Stimulated activated CD4-positive, alpha-beta T cell treated with anti-CD3 and anti-CD28 coated beads, TNF-alpha, amount 100 ng/mL, for 4 hours (primary cell): ENCODE results near the gene LSM14B.

Experiments
- DNase-seq, 3 experiments: peaks; one replicate each; pipeline ENCODE4 v3.0.0-alpha.2; 2020; ENCODE audit warnings: low read depth in 3 of 3

The LSM14B gene

DNA sequence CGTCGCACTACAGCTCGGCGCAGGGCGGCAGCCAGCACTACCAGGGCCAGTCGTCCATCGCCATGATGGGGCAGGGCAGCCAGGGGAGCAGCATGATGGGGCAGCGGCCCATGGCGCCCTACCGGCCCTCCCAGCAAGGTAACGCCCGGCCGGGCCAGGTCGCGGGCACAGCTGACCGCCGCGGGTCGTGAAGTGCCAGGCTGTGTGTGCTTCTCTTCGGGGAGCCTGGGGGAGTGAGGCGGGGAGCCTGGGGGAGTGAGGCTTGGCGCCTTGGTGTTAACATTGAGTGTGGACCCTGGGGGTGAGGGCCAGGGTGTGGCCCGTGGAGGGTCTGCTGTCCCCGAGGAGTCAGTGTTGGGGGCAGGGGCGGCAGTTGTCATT lies 41.2 kb downstream of the LSM14B start:
- no peak for DNase-seq

- DNase-seq = no peak
These were observed 41.9 kb downstream of the LSM14B start for GRCh38 chr20:62163986-62164762.

- DNase-seq = no peak
These were observed 42.8 kb downstream of the LSM14B start for GRCh38 chr20:62164879-62165761.

DNA sequence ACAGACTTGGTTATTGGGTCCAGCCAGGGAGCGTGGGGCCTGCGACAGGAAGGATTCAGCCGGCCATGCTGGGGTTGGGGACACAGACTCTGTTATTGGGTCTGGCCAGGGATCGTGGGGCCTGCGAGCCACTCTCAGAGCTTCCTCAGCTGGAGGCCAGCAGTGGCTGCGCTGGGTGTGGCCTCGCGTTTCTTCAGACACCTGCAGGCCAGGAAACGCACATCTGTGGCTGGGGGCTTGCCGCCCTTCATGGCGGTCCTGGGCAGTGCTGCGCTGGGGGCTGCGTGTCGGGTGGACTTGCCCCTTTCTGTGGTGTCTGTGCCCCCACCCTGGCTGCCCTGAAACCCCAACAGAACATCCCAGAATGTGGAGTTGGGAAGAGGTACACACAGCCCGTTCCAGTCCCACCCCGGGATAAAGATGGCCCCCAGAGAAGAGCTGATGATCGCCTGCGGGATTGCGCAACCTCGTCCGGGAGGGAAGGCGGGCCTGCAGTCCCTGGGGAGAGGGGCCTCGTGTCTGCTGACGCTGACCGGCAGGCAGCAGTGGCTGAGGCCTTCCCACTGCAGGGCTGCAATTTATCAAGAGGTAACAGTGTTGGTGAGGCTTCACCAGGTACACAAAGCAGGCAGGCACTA lies 43.6 kb downstream of the LSM14B start:
- DNase-seq = no peak

DNA sequence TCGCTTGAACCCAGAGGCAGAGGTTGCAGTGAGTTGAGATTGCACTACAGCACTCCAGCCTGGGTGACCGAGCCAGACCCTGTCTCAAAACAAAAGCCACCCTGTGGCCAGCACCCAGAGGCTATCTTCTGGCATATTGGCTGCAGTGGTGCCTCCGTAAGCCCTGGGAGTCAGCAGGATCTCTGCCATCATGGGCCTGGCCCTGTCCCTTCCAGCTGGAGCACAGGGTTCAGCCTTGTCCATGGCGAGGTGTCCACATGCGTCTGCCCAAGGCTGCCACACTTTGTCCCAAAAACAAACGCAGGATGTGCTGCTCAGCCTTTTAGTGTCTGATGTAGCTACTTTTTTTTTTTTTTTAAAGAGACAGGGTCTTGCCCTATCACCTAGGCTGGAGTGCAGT lies 45.2 kb downstream of the LSM14B start:
- DNase-seq = no peak

DNA sequence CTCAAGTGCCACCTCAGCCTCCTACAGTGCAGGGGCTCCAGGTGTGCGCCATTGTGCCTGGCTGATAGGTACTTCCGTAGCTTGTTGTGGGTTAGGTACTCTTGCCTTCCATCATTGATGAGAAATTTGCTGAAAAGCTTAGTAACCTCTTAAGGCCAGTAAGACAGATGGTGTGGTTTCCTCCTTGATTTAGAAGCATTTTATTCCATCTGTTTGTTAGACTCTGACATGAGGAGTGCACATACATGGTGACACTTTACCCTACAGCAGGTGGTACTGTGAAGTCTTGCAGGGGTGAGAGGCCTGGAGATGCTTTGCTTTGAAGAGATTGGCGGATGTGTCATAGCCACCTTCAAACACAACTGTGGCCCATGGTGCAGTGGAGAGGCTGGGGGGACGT lies 45.8 kb downstream of the LSM14B start:
- no peak for DNase-seq

DNA sequence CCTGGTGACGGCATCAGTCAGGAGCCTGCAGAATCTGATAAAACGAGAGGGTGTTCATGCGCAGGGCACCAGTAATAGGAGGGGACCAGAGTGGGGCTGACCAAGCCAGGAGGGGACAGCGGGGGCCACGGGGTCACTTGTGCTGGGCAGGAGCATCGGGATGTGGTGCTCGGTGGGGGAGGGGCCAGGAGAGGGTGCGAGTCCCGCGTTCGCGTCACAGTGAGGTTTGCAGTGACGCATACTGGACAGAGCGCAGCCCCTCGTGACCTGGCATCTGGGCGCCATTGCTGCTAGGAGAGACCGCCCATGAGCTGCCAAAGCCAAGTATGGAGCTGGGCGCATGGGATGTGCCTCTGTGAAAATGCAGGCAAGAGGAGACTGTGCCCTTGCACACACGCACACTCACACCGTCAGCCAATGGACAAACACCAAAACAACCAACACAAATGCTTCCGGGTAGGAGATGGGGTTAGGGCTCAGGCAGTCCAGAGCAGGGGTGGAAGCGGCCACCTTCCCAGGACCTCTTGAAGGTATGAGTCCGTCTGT lies 46.7 kb downstream of the LSM14B start:
- no peak for DNase-seq

GRCh38 chr20:62170536-62170935 lies 48.3 kb downstream of the LSM14B start:
- DNase-seq = no peak

DNA sequence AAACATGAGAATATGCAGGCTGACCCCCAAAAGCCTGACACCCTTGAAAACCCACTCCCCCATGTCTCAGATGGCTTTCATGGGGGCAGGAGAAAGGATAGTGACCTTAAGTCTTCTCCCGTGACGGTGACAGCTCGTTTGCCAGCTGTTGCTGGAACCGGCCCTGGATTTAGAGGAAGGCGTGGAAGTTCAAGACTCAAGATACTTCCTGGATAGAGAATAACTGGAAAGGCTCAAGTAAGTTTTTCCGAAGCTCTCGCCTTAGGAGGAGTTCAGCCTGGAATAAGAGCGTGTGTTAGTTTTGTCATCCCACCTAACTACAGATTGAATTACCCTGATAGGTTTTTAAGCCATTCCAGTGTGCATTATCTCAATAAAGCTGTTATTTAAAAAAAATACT lies 49.0 kb downstream of the LSM14B start:
- DNase-seq = no peak

DNA sequence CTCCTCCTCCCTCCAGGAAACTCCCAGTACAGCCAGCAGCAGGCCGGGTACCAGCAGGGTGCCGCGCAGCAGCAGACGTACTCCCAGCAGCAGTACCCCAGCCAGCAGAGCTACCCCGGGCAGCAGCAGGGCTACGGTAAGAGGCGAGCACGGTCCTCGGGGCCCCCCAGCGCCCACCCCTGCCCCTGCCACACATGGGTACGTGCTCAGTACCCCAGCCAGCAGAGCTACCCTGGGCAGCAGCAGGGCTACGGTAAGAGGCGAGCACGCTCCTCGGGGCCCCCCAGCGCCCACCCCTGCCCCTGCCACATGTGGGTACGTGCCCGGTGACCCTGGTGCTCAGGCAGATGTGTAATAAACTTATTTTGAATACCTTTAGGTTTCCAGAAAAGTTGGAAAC lies 50.4 kb downstream of the LSM14B start:
- DNase-seq = no peak

DNA sequence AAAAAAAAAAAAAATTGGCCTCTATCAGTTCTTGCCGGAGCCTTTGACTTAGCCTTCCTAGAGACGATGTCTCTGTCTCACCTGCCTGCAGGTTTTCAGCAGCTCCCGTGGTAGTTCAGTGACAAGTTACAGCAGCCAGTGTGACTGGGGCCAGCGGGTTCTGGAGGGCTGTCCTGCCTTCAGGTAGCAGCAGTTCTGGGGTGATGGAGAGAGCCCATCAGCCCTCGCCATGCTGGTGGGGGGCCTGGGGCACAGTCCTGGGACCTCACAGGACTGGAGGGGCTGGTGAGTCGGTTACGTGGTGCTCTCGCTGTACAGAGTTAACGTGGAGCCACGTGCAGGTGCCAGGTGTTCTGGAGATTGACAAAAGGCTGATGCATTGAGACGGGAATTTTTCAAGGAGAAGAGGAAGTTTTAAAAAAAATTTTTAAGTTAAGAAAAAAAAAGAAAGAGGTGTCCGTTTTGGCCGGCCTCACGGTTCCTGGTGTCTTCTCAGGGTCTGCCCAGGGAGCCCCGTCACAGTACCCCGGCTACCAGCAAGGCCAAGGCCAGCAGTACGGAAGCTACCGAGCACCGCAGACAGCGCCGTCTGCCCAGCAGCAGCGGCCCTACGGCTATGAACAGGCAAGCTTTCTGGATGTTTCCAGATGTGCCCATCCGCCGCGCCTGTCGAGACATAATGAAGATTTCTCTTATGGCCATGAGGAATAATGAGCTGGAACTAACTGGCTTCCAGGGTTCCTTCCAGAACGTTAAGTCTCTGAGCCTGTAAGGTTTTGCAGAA lies 51.9 kb downstream of the LSM14B start:
- DNase-seq = no peak

DNA sequence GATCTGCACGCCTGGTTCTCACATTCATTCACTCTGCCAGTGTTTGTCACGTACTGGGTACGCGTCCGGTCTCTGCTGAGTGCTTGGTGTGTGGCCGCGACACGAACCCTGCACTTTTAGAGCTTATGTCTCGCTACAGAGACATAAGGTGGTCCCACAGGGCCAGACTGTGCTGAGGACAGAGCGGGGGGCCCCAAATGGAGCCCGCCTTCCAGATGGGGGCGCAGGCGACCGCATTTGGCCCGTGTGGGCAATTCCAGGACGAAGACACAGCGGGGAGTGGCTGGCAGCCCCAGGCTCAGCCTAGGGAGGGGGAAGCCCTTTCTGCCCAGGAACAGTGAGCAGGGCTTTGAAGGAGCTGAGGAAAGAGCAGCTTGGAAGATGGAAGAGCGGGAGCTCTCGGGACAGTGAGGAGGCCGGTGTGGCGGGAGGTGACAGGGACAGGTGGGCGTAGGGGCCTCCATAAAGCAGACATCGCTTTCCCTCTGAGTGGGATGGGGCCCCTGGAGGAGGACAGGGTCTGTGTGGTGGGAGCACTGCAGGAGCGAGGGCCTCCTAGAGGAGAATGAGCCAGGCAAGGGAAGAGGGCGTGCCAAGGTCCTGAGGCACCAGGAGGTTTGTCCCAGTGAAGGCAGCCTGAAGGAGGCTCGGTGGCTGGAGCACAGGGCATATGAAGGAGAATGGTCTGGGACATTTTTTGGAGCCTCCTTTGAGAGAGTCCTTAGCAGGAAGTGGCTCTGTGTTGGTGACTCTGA lies 52.8 kb downstream of the LSM14B start:
- DNase-seq = no peak

- DNase-seq = no peak
These were observed 53.4 kb downstream of the LSM14B start for GRCh38 chr20:62175711-62176110.

GRCh38 chr20:62176866-62177265 lies 54.6 kb downstream of the LSM14B start:
- no peak for DNase-seq

DNA sequence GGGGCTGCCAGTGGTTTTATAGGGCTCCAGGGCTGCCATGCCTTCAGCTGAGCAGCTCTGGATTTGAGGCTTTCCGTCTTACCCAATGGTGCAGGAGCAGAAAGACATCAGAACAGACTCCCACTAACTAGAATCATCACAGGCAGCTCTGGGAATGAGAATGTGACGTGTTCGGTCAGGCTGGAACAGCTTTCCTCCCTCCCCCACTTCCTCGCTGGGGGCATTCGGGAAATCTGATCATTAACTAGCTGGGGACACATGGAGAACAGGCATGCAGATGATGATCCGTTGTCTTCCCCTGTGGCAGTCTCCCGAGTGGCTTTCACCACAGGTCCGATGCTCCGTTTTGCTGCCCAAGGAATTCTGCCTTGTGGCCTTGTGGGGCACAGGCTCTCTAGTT lies 55.0 kb downstream of the LSM14B start:
- DNase-seq = no peak

- no peak for DNase-seq
These were observed 56.3 kb downstream of the LSM14B start for GRCh38 chr20:62178316-62179161.

- DNase-seq = no peak
These were observed 56.9 kb downstream of the LSM14B start for GRCh38 chr20:62179162-62179504.

DNA sequence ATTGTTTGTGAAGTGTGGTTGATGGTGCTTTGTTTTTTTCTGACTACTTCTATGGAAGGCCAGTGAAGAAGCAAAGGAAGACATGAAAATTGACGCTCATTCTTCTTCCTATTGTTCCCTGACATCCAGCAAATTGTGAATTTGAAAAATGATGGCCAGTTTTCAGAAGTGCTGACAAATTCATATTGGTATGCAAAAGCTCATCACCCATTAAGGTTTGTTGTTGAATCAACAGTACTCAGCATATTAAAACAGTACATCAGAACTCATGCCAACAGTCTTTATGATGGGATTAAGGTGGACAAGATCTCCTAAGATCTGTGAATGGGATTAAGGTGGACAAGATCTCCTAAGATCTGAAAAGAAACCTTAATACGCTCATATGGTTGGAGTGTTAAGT lies 59.5 kb downstream of the LSM14B start:
- no peak for DNase-seq

DNA sequence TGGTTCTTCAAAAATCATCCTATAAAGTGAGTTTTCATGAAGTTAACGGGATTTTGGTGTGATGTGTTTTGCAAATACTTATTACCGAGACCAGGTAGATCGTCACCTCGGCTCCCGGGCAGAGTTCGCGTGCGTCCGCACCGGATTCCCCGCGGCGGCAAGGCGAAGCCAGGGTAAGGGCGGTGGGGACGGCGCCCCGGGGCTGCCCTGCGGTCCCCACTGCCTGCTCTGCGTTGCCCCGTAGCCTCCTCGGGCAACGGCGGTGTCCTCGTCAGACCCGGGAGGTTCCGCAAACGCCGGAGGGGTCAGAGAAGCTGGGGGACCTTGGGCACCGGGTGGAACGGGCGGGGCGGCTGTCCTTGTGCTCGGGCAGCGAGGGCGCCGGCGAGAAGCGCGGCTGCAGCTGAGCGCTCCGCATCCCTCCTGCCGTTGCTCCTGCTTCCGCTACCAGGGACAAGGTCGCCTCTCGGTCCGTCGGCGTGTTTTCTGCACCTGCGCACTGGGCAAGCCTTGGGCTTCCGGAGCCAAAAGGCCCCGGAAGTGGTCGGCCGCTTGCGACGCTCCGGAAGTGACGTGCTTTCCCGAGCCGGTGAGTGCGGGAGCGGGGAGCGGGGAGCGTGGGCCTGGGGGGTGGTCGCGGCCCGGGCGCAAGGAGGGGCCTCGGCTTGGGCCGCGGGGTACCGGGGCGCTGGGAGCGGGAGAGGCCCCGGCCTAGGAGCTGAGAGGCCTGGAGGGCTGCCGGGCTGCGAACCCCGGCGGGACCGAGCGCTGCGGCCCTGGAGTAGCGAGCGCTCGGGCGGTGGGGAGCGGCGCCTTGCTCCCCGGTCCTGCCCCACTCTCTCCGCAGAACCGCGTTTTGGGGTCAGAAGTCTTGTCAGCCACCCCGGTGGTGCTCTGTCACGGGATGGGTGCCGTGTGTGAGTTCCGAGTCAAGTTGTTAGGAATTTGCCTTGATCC lies 60.5 kb downstream of the LSM14B start, which contains the start of gene MTG2:
Gene MTG2 (plus strand): TSS at position 560 of the 957 bp plus-strand sequence. CDS start 10,393 bp downstream, outside the sequence.
- peak; percentile 87 to 88 (median 88) for DNase-seq
